Subcutaneous abdominal adipose tissue (tissue), 5 donors: ENCODE results near the gene FHOD3.

Source experiments
- H3K27ac ChIP-seq: one replicate; pipeline ENCODE4 v1.7.0; 2013; ENCODE audit warnings: low read depth, mild to moderate bottlenecking, inconsistent platforms, low read length, moderate library complexity
- H3K27me3 ChIP-seq, 5 donors: one replicate each; pipeline ENCODE4 v1.7.0; 2013; ENCODE audit warnings: low read length in 5 of 5, inconsistent platforms in 1 of 5; ENCODE audit not compliant: control insufficient read depth in 5 of 5, insufficient read depth in 4 of 5
- H3K36me3 ChIP-seq, 5 donors: one replicate each; pipeline ENCODE4 v1.7.0; 2013; ENCODE audit warnings: low read length in 5 of 5; ENCODE audit not compliant: control insufficient read depth in 5 of 5, insufficient read depth in 5 of 5
- H3K4me1 ChIP-seq, 5 donors: one replicate each; pipeline ENCODE4 v1.7.0; 2013; ENCODE audit warnings: low read length in 5 of 5, mild to moderate bottlenecking in 3 of 5, moderate library complexity in 1 of 5; ENCODE audit not compliant: control insufficient read depth in 5 of 5, insufficient read depth in 5 of 5
- H3K4me3 ChIP-seq, 5 donors: one replicate each; pipeline ENCODE4 v1.7.0; 2013; ENCODE audit warnings: low read length in 5 of 5, low read depth in 1 of 5
- H3K9ac ChIP-seq, 5 donors: one replicate each; pipeline ENCODE4 v1.7.0; 2013; ENCODE audit warnings: low read length in 5 of 5, mild to moderate bottlenecking in 4 of 5, moderate library complexity in 3 of 5
- H3K9me3 ChIP-seq, 5 donors: one replicate each; pipeline ENCODE4 v1.7.0; 2013; ENCODE audit warnings: low read length in 5 of 5; ENCODE audit not compliant: control insufficient read depth in 5 of 5
- donor health status: healthy.
- donor health status: healthy.
- donor health status: healthy.
- donor health status: healthy.
- donor health status: healthy.

Gene FHOD3

DNA sequence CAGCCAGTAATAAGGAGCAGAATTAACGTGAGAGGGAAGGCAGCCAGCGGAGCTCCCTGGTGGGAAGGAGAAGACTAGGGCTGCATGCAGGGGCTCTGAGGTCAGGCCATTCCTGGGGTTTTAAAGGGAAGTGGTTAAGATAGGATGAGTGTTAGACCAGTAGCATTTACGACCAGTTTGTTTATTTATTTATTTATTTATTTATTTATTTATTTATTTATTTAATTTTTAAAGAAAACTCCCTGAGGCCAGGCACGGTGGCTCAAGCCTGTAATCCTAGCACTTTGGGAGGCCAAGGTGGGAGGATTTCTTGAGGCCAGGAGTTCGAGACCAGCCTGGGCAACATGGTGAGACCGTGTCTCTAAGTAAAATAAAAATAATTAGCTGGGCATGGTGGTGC is 152.8 kb downstream of the FHOD3 start:
- Histone ChIP-seq H3K4me3 (no peak overlapping the region), H3K27ac (no peak overlapping the region), H3K27me3 (peaks cover 0 to 3% (median 0%) of the 10 kb centered on the region in 5 donors), H3K4me1 (peaks cover 0 to 17% (median 0%) of the 10 kb centered on the region in 5 donors), H3K9ac (no peak overlapping the region), H3K9me3 (no peaks in the 10 kb centered on the region), H3K36me3 (no peaks in the 10 kb centered on the region)

GRCh38 chr18:36451454-36452251 is 154.1 kb downstream of the FHOD3 start:
- H3K27me3 ChIP-seq, result peaks cover 0 to 3% (median 0%) of the 10 kb centered on the region in 5 donors
- peaks cover 0 to 8% (median 0%) of the 10 kb centered on the region in 5 donors for H3K4me1 ChIP-seq
- no peak overlapping the region for H3K9ac ChIP-seq
- H3K9me3 ChIP-seq, result no peaks in the 10 kb centered on the region
- no peak overlapping the region for H3K27ac ChIP-seq
- no peak overlapping the region for H3K4me3 ChIP-seq
- H3K36me3 ChIP-seq, result no peaks in the 10 kb centered on the region

DNA sequence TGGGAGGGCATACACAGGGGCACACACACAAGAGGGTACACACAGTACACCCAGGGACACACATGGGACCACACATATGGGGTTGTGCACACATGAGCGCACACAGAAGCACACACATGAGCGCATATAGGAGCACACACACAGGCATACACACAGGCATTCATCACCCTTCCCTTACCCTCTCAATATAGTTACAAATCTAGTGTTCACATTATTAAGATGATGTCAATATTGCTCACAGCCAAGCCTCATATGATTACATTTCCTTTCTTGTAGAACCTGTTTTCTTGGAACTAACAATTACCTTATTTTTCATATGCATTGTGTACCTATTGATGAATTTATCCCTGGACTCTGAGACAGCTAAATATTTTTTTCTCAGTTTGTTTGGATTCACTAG is 156.7 kb downstream of the FHOD3 start:
- Histone ChIP-seq H3K9ac (no peak overlapping the region), H3K27me3 (peaks cover 0 to 3% (median 0%) of the 10 kb centered on the region in 5 donors), H3K36me3 (no peaks in the 10 kb centered on the region), H3K4me3 (no peak overlapping the region), H3K9me3 (no peaks in the 10 kb centered on the region), H3K27ac (no peak overlapping the region), H3K4me1 (peaks cover 0 to 4% (median 0%) of the 10 kb centered on the region in 5 donors)

- Histone ChIP-seq H3K36me3 (no peaks in the 10 kb centered on the region), H3K27ac (no peak overlapping the region)
Observed at GRCh38 chr18:36454848-36455458, 157.4 kb downstream of the FHOD3 start.

GRCh38 chr18:36455931-36456330 is 158.4 kb downstream of the FHOD3 start:
- no peaks in the 10 kb centered on the region for H3K36me3 ChIP-seq
- no peaks in the 10 kb centered on the region for H3K9me3 ChIP-seq
- no peak overlapping the region for H3K4me3 ChIP-seq
- H3K4me1 ChIP-seq, result peaks cover 0 to 5% (median 0%) of the 10 kb centered on the region in 5 donors
- peaks cover 0 to 3% (median 0%) of the 10 kb centered on the region in 5 donors for H3K27me3 ChIP-seq
- H3K27ac ChIP-seq, result no peak overlapping the region
- no peak overlapping the region for H3K9ac ChIP-seq

More at GRCh38 chr18:36454848-36455458, 157.4 kb downstream of the FHOD3 start:
- Histone ChIP-seq H3K4me3 (no peak overlapping the region), H3K4me1 (peaks cover 0 to 5% (median 0%) of the 10 kb centered on the region in 5 donors), H3K9me3 (no peaks in the 10 kb centered on the region), H3K27me3 (peaks cover 0 to 3% (median 0%) of the 10 kb centered on the region in 5 donors), H3K9ac (no peak overlapping the region)

- H3K27ac ChIP-seq, result no peak overlapping the region
- H3K9me3 ChIP-seq, result no peaks in the 10 kb centered on the region
- peaks cover 0 to 5% (median 0%) of the 10 kb centered on the region in 5 donors for H3K4me1 ChIP-seq
- H3K36me3 ChIP-seq, result no peaks in the 10 kb centered on the region
- H3K4me3 ChIP-seq, result no peak overlapping the region
- peaks cover 0 to 3% (median 0%) of the 10 kb centered on the region in 5 donors for H3K27me3 ChIP-seq
- H3K9ac ChIP-seq, result no peak overlapping the region
Observed at GRCh38 chr18:36456622-36457021, 159.1 kb downstream of the FHOD3 start.

GRCh38 chr18:36457683-36458082 is 160.2 kb downstream of the FHOD3 start:
- Histone ChIP-seq H3K9ac (no peak overlapping the region), H3K9me3 (no peaks in the 10 kb centered on the region), H3K36me3 (no peaks in the 10 kb centered on the region), H3K4me1 (peaks cover 0 to 5% (median 0%) of the 10 kb centered on the region in 5 donors), H3K4me3 (no peak overlapping the region), H3K27ac (no peak overlapping the region), H3K27me3 (peaks cover 0 to 3% (median 0%) of the 10 kb centered on the region in 5 donors)

DNA sequence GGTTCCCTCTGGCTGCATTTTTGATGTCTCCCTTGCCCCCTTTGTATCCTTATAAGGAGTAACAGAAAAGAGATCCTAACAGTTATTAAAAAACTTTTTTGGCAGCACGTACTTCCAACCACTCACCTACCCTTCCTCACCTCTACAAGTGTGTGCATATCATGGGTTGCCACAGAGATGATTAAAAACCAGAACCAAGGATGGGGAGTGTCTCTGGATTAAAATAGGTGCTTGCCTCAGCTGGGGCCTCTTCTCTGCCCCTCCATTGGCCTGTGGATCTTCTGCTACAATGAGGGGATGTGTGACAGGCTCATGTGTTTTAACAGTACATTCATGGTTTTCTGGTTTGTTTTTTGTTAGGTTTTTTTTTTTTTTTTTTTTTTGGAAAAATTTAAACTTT is 160.8 kb downstream of the FHOD3 start:
- no peak overlapping the region for H3K27ac ChIP-seq
- H3K36me3 ChIP-seq, result no peaks in the 10 kb centered on the region
- no peak overlapping the region for H3K4me3 ChIP-seq
- H3K4me1 ChIP-seq, result peaks cover 0 to 5% (median 0%) of the 10 kb centered on the region in 5 donors
- H3K27me3 ChIP-seq, result peaks cover 0 to 3% (median 0%) of the 10 kb centered on the region in 5 donors
- H3K9me3 ChIP-seq, result no peaks in the 10 kb centered on the region
- no peak overlapping the region for H3K9ac ChIP-seq

- Histone ChIP-seq H3K4me1 (peaks cover 0 to 5% (median 0%) of the 10 kb centered on the region in 5 donors), H3K36me3 (no peaks in the 10 kb centered on the region), H3K9me3 (no peaks in the 10 kb centered on the region), H3K9ac (no peak overlapping the region), H3K27ac (no peak overlapping the region), H3K27me3 (no peaks in the 10 kb centered on the region), H3K4me3 (no peak overlapping the region)
Observed at GRCh38 chr18:36459203-36459602, 161.7 kb downstream of the FHOD3 start.

DNA sequence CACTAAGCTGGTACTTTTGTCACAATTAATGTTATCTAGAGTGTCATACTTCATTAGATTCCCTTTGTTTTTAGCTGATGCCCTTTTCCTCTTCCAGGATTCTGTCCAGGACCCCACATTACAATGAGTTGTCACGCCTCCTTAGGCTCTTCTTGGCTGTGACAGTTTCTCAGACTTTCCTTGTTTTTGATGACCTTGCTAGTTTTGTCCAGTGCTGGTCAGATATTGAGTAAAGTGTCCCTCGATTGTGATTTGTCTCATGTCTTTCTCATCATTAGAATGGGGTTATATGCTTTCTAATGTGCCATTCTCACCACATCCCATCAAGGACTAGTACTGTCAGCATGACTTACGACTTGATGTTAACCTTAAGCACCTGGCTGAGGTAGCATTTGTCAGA is 162.3 kb downstream of the FHOD3 start:
- Histone ChIP-seq H3K4me3 (no peak overlapping the region), H3K4me1 (peaks cover 0 to 5% (median 0%) of the 10 kb centered on the region in 5 donors), H3K9me3 (no peaks in the 10 kb centered on the region), H3K27ac (no peak overlapping the region), H3K27me3 (no peaks in the 10 kb centered on the region), H3K36me3 (no peaks in the 10 kb centered on the region), H3K9ac (no peak overlapping the region)
